HG02885 (cell line): ENCODE data around the gene SUMF2.
A peak's percentile ranks its signal among the peaks of the same experiment; 100 is the strongest.
"Not testable (repeated sequence)": the region's sequence is repeated elsewhere in the genome, so short reads cannot be mapped to it uniquely, and the experiment has no call there.

Experiments used
- ATAC-seq: cut with Tn5 transposase; IDR thresholded peaks from one replicate; pipeline ENCODE4 v1.9.1; 2021; ENCODE audit warnings: mild to moderate bottlenecking; ENCODE audit not compliant: unreplicated experiment, poor library complexity

The SUMF2 gene

GRCh38 chr7:56053993-56054392 is 10.1 kb upstream of the SUMF2 start:
- ATAC-seq, result no peak

GRCh38 chr7:56062382-56062781 is 1.7 kb upstream of the SUMF2 start:
- ATAC-seq, result no peak

- no peak for ATAC-seq
These were observed 595 bp upstream of the SUMF2 start for GRCh38 chr7:56063500-56063881.

GRCh38 chr7:56066376-56066775 is 2.3 kb downstream of the SUMF2 start:
- ATAC-seq, result not testable (repeated sequence)

GRCh38 chr7:56074371-56074791 is 10.3 kb downstream of the SUMF2 start:
- ATAC-seq, result peak; percentile 94

- ATAC-seq, result no peak
These were observed 13.6 kb downstream of the SUMF2 start for GRCh38 chr7:56077681-56078080.

- no peak for ATAC-seq
These were observed 14.1 kb downstream of the SUMF2 start for GRCh38 chr7:56078196-56078595.

- ATAC-seq, result no peak
These were observed 15.5 kb downstream of the SUMF2 start for GRCh38 chr7:56079450-56080185.

GRCh38 chr7:56080726-56081435 is 16.8 kb downstream of the SUMF2 start:
- not testable (repeated sequence) for ATAC-seq

GRCh38 chr7:56081626-56082340 is 17.7 kb downstream of the SUMF2 start:
- ATAC-seq, result no peak

- ATAC-seq, result no peak
These were observed 19.2 kb downstream of the SUMF2 start for GRCh38 chr7:56083150-56083785.

GRCh38 chr7:56086761-56087160 is 22.7 kb downstream of the SUMF2 start:
- ATAC-seq, result no peak

- ATAC-seq, result no peak
These were observed 23.4 kb downstream of the SUMF2 start for GRCh38 chr7:56087445-56087844.

GRCh38 chr7:56091591-56091990 is 27.5 kb downstream of the SUMF2 start:
- no peak for ATAC-seq

- not testable (repeated sequence) for ATAC-seq
These were observed 28.3 kb downstream of the SUMF2 start for GRCh38 chr7:56092388-56092787.

- no peak for ATAC-seq
These were observed 28.9 kb downstream of the SUMF2 start, which contains the start of gene PHKG1 for GRCh38 chr7:56092789-56093531. PHKG1 (minus strand) TSS chr7:56092952; CDS start chr7:56088941, 4,011 bp downstream.

- ATAC-seq, result no peak
These were observed 33.6 kb downstream of the SUMF2 start for GRCh38 chr7:56097700-56098099.

GRCh38 chr7:56098187-56099008 is 34.3 kb downstream of the SUMF2 start:
- ATAC-seq, result not testable (repeated sequence)

- no peak for ATAC-seq
These were observed 35.6 kb downstream of the SUMF2 start for GRCh38 chr7:56099653-56100052.
